Trophoblast cell (in vitro differentiated cells and primary cell): ENCODE measurements around the gene CHFR.

Experiments used
- DNase-seq, 2 donors: peaks; one replicate each; pipeline ENCODE4 v3.0.0-alpha.2; 2016
- H2AFZ ChIP-seq: 2 replicates; pipeline ENCODE4 v1.6.1; 2013; ENCODE audit warnings: low read length, moderate library complexity, mild to moderate bottlenecking; ENCODE audit not compliant: insufficient read depth, poor library complexity
- H2AK5ac ChIP-seq: 2 replicates; pipeline ENCODE4 v1.6.1; 2013; ENCODE audit warnings: mild to moderate bottlenecking, low read length
- H2BK120ac ChIP-seq: 2 replicates; pipeline ENCODE4 v1.6.1; 2013; ENCODE audit warnings: low read length, mild to moderate bottlenecking, moderate library complexity; ENCODE audit not compliant: insufficient read depth, poor library complexity
- H2BK12ac ChIP-seq: 2 replicates; pipeline ENCODE4 v1.6.1; 2013; ENCODE audit warnings: mild to moderate bottlenecking, low read length, moderate library complexity
- H2BK5ac ChIP-seq: 2 replicates; pipeline ENCODE4 v1.6.1; 2013; ENCODE audit warnings: low read length, low read depth, moderate library complexity, mild to moderate bottlenecking; ENCODE audit not compliant: poor library complexity
- H3K14ac ChIP-seq: 2 replicates; pipeline ENCODE4 v1.6.1; 2013; ENCODE audit warnings: mild to moderate bottlenecking, low read length
- H3K18ac ChIP-seq: 2 replicates; pipeline ENCODE4 v1.6.1; 2013; ENCODE audit warnings: mild to moderate bottlenecking, low read length
- H3K23ac ChIP-seq: 2 replicates; pipeline ENCODE4 v1.6.1; 2013; ENCODE audit warnings: low read length
- H3K27ac ChIP-seq: 2 replicates; pipeline ENCODE4 v1.5.1; 2013; ENCODE audit warnings: low read depth, mild to moderate bottlenecking, inconsistent platforms, low read length, moderate library complexity
- H3K27me3 ChIP-seq: 2 replicates; pipeline ENCODE4 v1.6.1; 2013; ENCODE audit warnings: inconsistent platforms, mild to moderate bottlenecking, low read length, moderate library complexity; ENCODE audit not compliant: insufficient read depth
- H3K36me3 ChIP-seq, 2 experiments: 1 replicate in 1 of 2; 2 replicates in 1 of 2; pipeline ENCODE4 v1.6.1; 2013; ENCODE audit warnings: low read length in 2 of 2, mild to moderate bottlenecking in 2 of 2, moderate library complexity in 1 of 2; ENCODE audit not compliant: insufficient read depth in 2 of 2, control insufficient read depth in 1 of 2
- H3K4ac ChIP-seq: 2 replicates; pipeline ENCODE4 v1.6.1; 2013; ENCODE audit warnings: low read depth, mild to moderate bottlenecking, low read length, moderate library complexity
- H3K4me1 ChIP-seq, 2 experiments: 1 replicate in 1 of 2; 2 replicates in 1 of 2; pipeline ENCODE4 v1.6.1; 2013; ENCODE audit warnings: low read length in 2 of 2, mild to moderate bottlenecking in 2 of 2, moderate library complexity in 1 of 2; ENCODE audit not compliant: insufficient read depth in 2 of 2, control insufficient read depth in 1 of 2
- H3K4me2 ChIP-seq: 2 replicates; pipeline ENCODE4 v1.6.1; 2013; ENCODE audit warnings: inconsistent platforms, mild to moderate bottlenecking, low read length, moderate library complexity
- H3K4me3 ChIP-seq: 2 replicates; pipeline ENCODE4 v1.5.1; 2013; ENCODE audit warnings: mild to moderate bottlenecking, low read depth, low read length, inconsistent platforms
- H3K79me1 ChIP-seq: one replicate; pipeline ENCODE4 v1.6.1; 2013; ENCODE audit warnings: low read length
- H3K79me2 ChIP-seq: 2 replicates; pipeline ENCODE4 v1.6.1; 2013; ENCODE audit warnings: low read length, mild to moderate bottlenecking; ENCODE audit not compliant: control insufficient read depth, insufficient read depth, poor library complexity
- H3K9ac ChIP-seq: 2 replicates; pipeline ENCODE4 v1.6.1; 2013; ENCODE audit warnings: mild to moderate bottlenecking, low read length
- H3K9me3 ChIP-seq: 2 replicates; pipeline ENCODE4 v1.6.1; 2013; ENCODE audit warnings: low read depth, mild to moderate bottlenecking, control low read depth, inconsistent platforms, low read length; ENCODE audit not compliant: insufficient read depth
- H4K12ac ChIP-seq: 2 replicates; pipeline ENCODE4 v1.6.1; 2013; ENCODE audit warnings: low read depth, mild to moderate bottlenecking, low read length, moderate library complexity
- H4K8ac ChIP-seq: 2 replicates; pipeline ENCODE4 v1.6.1; 2013; ENCODE audit warnings: low read depth, mild to moderate bottlenecking, low read length, moderate library complexity
- H4K91ac ChIP-seq: one replicate; pipeline ENCODE4 v1.6.1; 2013; ENCODE audit warnings: low read depth, mild to moderate bottlenecking, low read length, moderate library complexity
- WGBS: extraction: QIAGEN DNeasy Blood & Tissue Kit; methylation state at CpG from one replicate; pipeline ENCODE4 v1.1.7; 2013; ENCODE audit warnings: missing lambda C conversion rate; ENCODE audit not compliant: insufficient read length, insufficient coverage; ENCODE audit errors: extremely low coverage; 5-methylcytosine and 5-hydroxymethylcytosine counted together

CHFR gene

GRCh38 chr12:132869551-132869950 lies 17.9 kb downstream of the CHFR start:
- Histone ChIP-seq H3K4me3 (no peak overlapping the region), H3K79me1 (peaks cover 4% of the 10 kb centered on the region), H4K8ac (no peak overlapping the region), H3K36me3 (peaks cover 61 to 69% of the 10 kb centered on the region in 2 experiments), H3K9me3 (peaks cover 4% of the 10 kb centered on the region), H4K91ac (no peak overlapping the region), H3K14ac (no peak overlapping the region), H3K27me3 (no peaks in the 10 kb centered on the region), H3K4ac (no peak overlapping the region), H3K79me2 (no peaks in the 10 kb centered on the region), H2BK120ac (no peak overlapping the region), H2BK5ac (no peak overlapping the region), H2AFZ (no peak overlapping the region), H4K12ac (no peak overlapping the region), H3K27ac (no peak overlapping the region), H3K4me2 (no peak overlapping the region), H3K4me1 (peaks cover 11 to 12% of the 10 kb centered on the region in 2 experiments), H2BK12ac (no peak overlapping the region), H2AK5ac (no peak overlapping the region), H3K9ac (no peak overlapping the region), H3K23ac (no peak overlapping the region), H3K18ac (no peak overlapping the region)
- no CpG with 5 or more reads among the region's 14 CpGs for WGBS
- no peak for DNase-seq

DNA sequence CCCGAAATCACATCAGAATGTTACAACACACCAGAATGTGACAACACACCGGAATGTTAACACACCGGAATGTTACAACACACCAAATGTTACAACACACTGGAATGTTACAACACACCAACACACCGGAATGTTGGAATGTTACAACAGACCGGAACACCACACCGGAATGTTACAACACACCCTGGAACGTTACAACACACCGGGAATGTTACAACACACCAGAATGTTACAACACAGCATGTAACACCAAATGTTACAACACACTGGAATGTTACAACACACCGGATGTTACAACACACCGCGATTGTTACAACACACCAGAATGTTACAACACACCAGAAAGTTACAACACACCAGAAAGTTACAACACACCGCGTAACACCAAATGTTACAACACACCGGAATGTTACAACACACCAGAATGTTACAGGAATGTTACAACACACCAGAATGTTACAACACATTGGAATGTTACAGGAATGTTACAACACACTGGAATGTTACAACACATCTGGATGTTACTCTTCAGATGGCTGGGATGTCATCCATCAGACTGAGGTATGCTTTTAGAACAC lies 21.1 kb downstream of the CHFR start:
- H3K9ac ChIP-seq = no peak overlapping the region
- H3K27me3 ChIP-seq = no peaks in the 10 kb centered on the region
- peaks cover 47 to 52% of the 10 kb centered on the region in 2 experiments for H3K36me3 ChIP-seq
- peaks cover 4% of the 10 kb centered on the region for H3K9me3 ChIP-seq
- no CpG with 5 or more reads among the region's 14 CpGs for WGBS
- no peak overlapping the region for H3K4ac ChIP-seq
- no peak overlapping the region for H2BK12ac ChIP-seq
- peaks cover 11 to 12% of the 10 kb centered on the region in 2 experiments for H3K4me1 ChIP-seq
- H3K79me2 ChIP-seq = no peaks in the 10 kb centered on the region
- H4K8ac ChIP-seq = no peak overlapping the region
- H4K12ac ChIP-seq = no peak overlapping the region
- H3K14ac ChIP-seq = no peak overlapping the region
- no peak overlapping the region for H2BK5ac ChIP-seq
- no peak overlapping the region for H3K23ac ChIP-seq
- no peak overlapping the region for H2BK120ac ChIP-seq
- H4K91ac ChIP-seq = no peak overlapping the region
- DNase-seq = peak; percentile 67 to 86
- no peak overlapping the region for H3K4me2 ChIP-seq
- no peak overlapping the region for H3K4me3 ChIP-seq
- no peak overlapping the region for H2AK5ac ChIP-seq
- H2AFZ ChIP-seq = no peak overlapping the region
- H3K18ac ChIP-seq = peak overlapping the region; percentile 19
- peak overlapping the region; percentile 14 for H3K27ac ChIP-seq
- H3K79me1 ChIP-seq = peaks cover 4% of the 10 kb centered on the region

- Histone ChIP-seq H3K4me1 (peaks cover 3 to 5% of the 10 kb centered on the region in 2 experiments), H2BK12ac (no peak overlapping the region), H3K79me1 (peaks cover 4% of the 10 kb centered on the region), H3K9ac (peak overlapping the region; percentile 34), H3K79me2 (no peaks in the 10 kb centered on the region), H3K36me3 (peaks cover 46 to 57% of the 10 kb centered on the region in 2 experiments), H4K8ac (no peak overlapping the region), H3K27ac (no peak overlapping the region), H3K4me3 (no peak overlapping the region), H2AK5ac (no peak overlapping the region), H3K18ac (no peak overlapping the region), H3K9me3 (peaks cover 2% of the 10 kb centered on the region), H2BK120ac (no peak overlapping the region), H3K4me2 (no peak overlapping the region), H3K27me3 (no peaks in the 10 kb centered on the region), H3K14ac (no peak overlapping the region), H4K91ac (no peak overlapping the region), H2BK5ac (no peak overlapping the region), H3K4ac (no peak overlapping the region), H2AFZ (no peak overlapping the region), H3K23ac (no peak overlapping the region), H4K12ac (no peak overlapping the region)
- no CpG with 5 or more reads among the region's 8 CpGs for WGBS
- DNase-seq = no peak
These were observed 25.8 kb downstream of the CHFR start for GRCh38 chr12:132861558-132861957.

GRCh38 chr12:132858718-132859266 lies 28.6 kb downstream of the CHFR start:
- no peaks in the 10 kb centered on the region for H3K4me1 ChIP-seq
- no CpG with 5 or more reads among the region's 18 CpGs for WGBS

More at GRCh38 chr12:132858718-132859266, 28.6 kb downstream of the CHFR start:
- no peaks in the 10 kb centered on the region for H3K27me3 ChIP-seq
- H3K79me1 ChIP-seq = no peaks in the 10 kb centered on the region
- peaks cover 64 to 69% of the 10 kb centered on the region in 2 experiments for H3K36me3 ChIP-seq
- no peak overlapping the region for H4K12ac ChIP-seq
- no peak overlapping the region for H2AK5ac ChIP-seq
- no peaks in the 10 kb centered on the region for H3K79me2 ChIP-seq
- H3K4me2 ChIP-seq = no peak overlapping the region
- H3K18ac ChIP-seq = no peak overlapping the region
- H4K91ac ChIP-seq = no peak overlapping the region
- H2BK12ac ChIP-seq = no peak overlapping the region
- H3K9me3 ChIP-seq = peaks cover 4% of the 10 kb centered on the region
- no peak overlapping the region for H2BK5ac ChIP-seq
- H4K8ac ChIP-seq = no peak overlapping the region
- no peak overlapping the region for H2AFZ ChIP-seq
- DNase-seq = no peak
- no peak overlapping the region for H3K14ac ChIP-seq
- H3K23ac ChIP-seq = no peak overlapping the region
- H3K4me3 ChIP-seq = peak overlapping the region; percentile 5
- no peak overlapping the region for H3K27ac ChIP-seq
- no peak overlapping the region for H3K9ac ChIP-seq
- no peak overlapping the region for H3K4ac ChIP-seq
- H2BK120ac ChIP-seq = no peak overlapping the region
